Activated CD4-positive, alpha-beta T cell treated with anti-CD3 and anti-CD28 coated beads for 36 hours (primary cell): ENCODE data around the gene COTL1. TPM values are rescaled to one million over a fixed set of nuclear protein-coding genes. Genes with fewer than 3 reads are reported as not detected.

Experiments used
- ATAC-seq: fragments of 200-7000 bp; cut with Tn5 transposase; one replicate; pipeline ENCODE4 v1.10.0; 2021; ENCODE audit warnings: mild to moderate bottlenecking, moderate library complexity
- CTCF ChIA-PET: fragments of 350-600 bp; sonication (Branson Sonifier 250); formaldehyde crosslinking; loops from one replicate; lab custom pipeline; 2021; ENCODE audit warnings: antibody characterized with exemption; lab: Charles Lee
- POLR2A ChIA-PET: fragments of 350-600 bp; sonication (Branson Sonifier 250); formaldehyde crosslinking; loops from one replicate; lab custom pipeline; 2021; ENCODE audit warnings: antibody characterized with exemption, inconsistent platforms; lab: Charles Lee
- DNase-seq: peaks from one replicate; pipeline ENCODE4 v3.0.0-alpha.2; 2020
- H3K27ac Mint-ChIP-seq: one replicate; pipeline ENCODE4 v1.8.0; 2021; ENCODE audit warnings: mixed read lengths
- H3K27me3 Mint-ChIP-seq: one replicate; pipeline ENCODE4 v1.8.0; 2021; ENCODE audit warnings: mixed read lengths
- H3K36me3 Mint-ChIP-seq: one replicate; pipeline ENCODE4 v1.8.0; 2021; ENCODE audit warnings: low read depth, mixed read lengths
- H3K4me1 Mint-ChIP-seq: one replicate; pipeline ENCODE4 v1.8.0; 2021; ENCODE audit warnings: mixed read lengths
- H3K4me3 Mint-ChIP-seq: one replicate; pipeline ENCODE4 v1.8.0; 2021; ENCODE audit warnings: mild to moderate bottlenecking, moderate library complexity, mixed read lengths
- H3K9me3 Mint-ChIP-seq: one replicate; pipeline ENCODE4 v1.8.0; 2021; ENCODE audit warnings: low read depth, mixed read lengths
- intact Hi-C, 2 experiments: fragments of 100-400 bp; cut with DNase I in 1 of 2; cut with micrococcal nuclease in 1 of 2; formaldehyde crosslinking; loops; one replicate each; pipeline versions ENCODE4 v1.14.2 to v1.15.1; 2022 to 2024; cut with DNase I, micrococcal nuclease
- total RNA-seq, 2 experiments: library from RNA; stranded (reverse); gene quantifications; one replicate each; pipeline ENCODE4 v1.2.3, GENCODE V29; 2021

COTL1 gene
- total RNA-seq, 2 experiments from 2014 or later, result 353 to 384 TPM

DNA sequence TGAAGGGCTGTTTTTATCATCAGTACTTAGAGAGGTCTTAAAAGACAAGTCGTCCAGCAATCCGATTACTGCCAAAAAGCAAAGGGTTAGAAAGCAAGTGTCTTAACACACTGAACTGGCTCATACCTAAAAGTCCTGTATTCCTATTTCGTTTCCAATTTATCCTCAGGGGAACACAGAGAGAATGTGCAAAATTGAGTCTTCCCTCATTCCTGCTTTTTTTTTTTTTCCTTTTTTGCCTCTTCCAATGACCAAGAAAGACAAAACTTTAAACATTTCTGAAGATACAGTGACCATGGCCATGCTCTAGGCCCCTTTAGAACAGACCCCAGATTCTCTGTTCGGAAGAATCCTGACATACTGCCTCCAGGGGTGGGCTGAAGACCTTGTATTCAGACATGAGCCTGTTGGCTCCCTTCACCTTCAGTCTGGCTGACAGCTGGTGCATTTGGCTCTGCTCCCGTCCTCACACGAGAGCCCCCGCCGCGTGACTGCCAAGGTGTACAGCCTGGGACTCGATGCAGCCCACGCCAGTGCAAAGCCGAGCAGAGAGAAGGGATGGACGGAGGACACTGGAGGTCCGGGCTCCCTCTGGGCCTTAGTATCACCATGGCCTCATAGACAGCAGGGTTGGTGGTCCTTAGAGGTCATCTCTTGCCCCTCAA is 47.0 kb downstream of the COTL1 start:
- Mint-ChIP-seq H3K36me3 (peaks cover 66% of the 10 kb centered on the region), H3K9me3 (peaks cover 10% of the 10 kb centered on the region), H3K4me3 (no peak overlapping the region), H3K27me3 (no peaks in the 10 kb centered on the region), H3K27ac (no peak overlapping the region), H3K4me1 (peaks cover 9% of the 10 kb centered on the region)
- CTCF ChIA-PET, result no interaction called here
- DNase-seq, result no peak
- no peak for ATAC-seq
- POLR2A ChIA-PET, result no interaction called here
- intact Hi-C loops, result no loop called here

DNA sequence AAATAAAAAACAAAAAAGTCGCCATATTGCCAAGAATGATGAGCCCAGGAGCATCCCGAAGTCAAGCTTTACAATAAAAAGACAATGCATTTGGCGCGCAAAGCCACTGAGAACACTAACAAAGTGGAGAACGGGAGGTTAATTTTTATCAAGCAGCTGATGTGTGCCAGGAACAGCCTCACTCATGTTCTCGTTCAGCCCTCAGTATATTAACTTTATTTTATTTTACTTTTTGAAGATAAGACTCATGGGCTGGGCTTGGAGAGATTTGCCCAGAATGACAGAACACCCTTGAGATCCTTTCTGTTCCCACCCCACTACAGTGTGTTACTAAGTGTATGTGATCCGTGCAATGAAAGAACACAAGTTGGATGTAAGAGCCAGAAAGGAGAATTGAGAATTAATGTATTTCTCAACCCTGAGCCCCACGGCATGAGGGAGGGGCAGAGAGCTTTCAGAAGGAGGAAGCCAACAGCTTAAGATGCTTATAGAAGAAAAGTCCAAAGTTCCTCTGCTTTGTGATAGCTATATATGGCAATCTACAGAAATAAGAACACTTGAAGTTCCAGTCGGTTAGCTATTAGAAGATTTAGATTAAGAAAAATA is 48.4 kb downstream of the COTL1 start:
- Mint-ChIP-seq H3K4me3 (no peak overlapping the region), H3K27ac (no peak overlapping the region)
- no peak for ATAC-seq

GRCh38 chr16:84568066-84568465 is 49.8 kb downstream of the COTL1 start:
- H3K27me3 Mint-ChIP-seq, result no peaks in the 10 kb centered on the region
- H3K27ac Mint-ChIP-seq, result peak overlapping the region; percentile 45
- H3K4me3 Mint-ChIP-seq, result no peak overlapping the region
- H3K36me3 Mint-ChIP-seq, result peaks cover 73% of the 10 kb centered on the region
- intact Hi-C loops, result no loop called here
- CTCF ChIA-PET, result interaction anchor here (0.5 to 1.4 kb wide), 4 partner anchors 16 to 498 kb away, joined by 3 to 5 read pairs (median 3); no protein-coding TSS in a partner anchor
- peaks cover 10% of the 10 kb centered on the region for H3K9me3 Mint-ChIP-seq
- ATAC-seq (no peak), DNase-seq (no peak)
- POLR2A ChIA-PET, result no interaction called here
- peaks cover 9% of the 10 kb centered on the region for H3K4me1 Mint-ChIP-seq

More for the DNA sequence above, 48.4 kb downstream of the COTL1 start:
- ChIA-PET CTCF (interaction anchor here (0.7 to 1.4 kb wide), 3 partner anchors 12 to 52 kb away, joined by 4 to 9 read pairs (median 4); no protein-coding TSS in a partner anchor), POLR2A (no interaction called here)
- no peak for DNase-seq
- no peaks in the 10 kb centered on the region for H3K27me3 Mint-ChIP-seq
- peaks cover 10% of the 10 kb centered on the region for H3K9me3 Mint-ChIP-seq
- H3K36me3 Mint-ChIP-seq, result peaks cover 73% of the 10 kb centered on the region
- intact Hi-C loops, result no loop called here
- H3K4me1 Mint-ChIP-seq, result peaks cover 9% of the 10 kb centered on the region

DNA sequence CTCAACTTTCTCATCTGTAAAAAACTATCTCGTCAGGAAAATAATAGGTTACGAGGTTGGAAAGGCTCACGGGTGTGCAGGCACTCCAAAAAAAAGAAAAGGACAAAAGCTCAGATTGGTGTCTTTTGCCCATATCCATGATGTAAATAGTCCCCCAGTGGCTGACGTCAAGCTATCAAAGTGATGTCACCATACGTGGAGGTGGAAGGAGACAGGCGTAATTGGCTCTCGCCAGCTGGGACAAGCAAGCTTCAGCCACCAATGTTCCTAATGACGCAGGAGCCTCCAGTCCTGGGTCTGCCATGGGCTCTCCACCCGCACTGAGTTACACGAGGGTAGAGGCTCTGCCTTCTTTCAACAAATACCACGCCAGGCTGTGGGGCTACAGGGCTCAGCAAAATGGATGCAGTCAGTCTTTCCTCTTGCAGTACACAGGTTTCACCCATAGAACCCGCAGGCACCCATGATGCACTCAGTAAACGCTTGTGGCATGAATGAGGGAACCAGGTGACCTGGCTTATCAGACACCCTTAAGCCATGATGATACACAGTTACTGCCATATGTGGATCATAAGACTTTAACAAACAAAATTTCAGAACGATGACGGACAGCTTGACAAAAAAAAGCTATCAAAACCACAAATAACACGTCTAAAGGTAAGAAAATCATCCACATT is 50.5 kb downstream of the COTL1 start:
- intact Hi-C loops, result no loop called here
- Mint-ChIP-seq H3K4me1 (peaks cover 9% of the 10 kb centered on the region), H3K36me3 (peaks cover 68% of the 10 kb centered on the region), H3K27me3 (no peaks in the 10 kb centered on the region), H3K4me3 (no peak overlapping the region), H3K9me3 (peaks cover 10% of the 10 kb centered on the region), H3K27ac (peak overlapping the region; percentile 19)
- no peak for DNase-seq
- peak; percentile 69 for ATAC-seq
- ChIA-PET POLR2A (no interaction called here), CTCF (interaction anchor here (0.6 to 1.4 kb wide), 4 partner anchors 16 to 497 kb away, joined by 3 to 5 read pairs (median 3); no protein-coding TSS in a partner anchor)

DNA sequence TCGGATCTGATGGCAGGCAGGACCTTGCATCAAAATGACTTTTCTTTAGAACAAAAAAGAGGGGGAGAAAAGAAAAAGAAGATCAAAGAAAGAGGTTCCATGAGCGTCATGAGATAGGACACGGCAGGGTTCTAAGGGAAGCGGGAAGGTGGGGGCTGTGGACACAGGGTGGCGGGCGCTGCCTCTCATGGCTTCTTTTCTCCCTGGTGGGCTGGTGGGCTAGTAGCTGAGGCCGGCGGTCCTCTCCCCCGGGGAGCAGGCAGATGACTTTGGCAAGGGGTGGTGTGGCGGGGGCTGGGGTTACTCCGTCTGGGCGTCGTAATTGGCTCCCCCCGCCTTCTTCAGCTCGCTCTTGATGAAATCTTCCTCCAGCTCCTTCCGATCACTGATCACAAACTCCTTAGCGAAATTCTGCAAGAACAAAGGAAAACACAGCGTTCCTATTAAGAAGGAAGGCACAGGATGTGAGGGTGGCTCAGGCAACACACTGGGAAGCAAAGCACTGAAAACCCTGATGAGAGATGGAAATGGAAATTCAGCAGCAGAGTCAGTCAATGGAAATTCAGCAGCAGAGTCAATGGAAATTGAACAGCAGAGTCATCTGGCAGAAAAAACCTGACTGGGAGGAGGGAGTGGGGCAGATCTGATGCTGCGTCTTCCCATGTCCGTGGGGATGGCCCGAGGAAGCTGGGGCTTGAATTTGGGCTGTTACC is 51.2 kb downstream of the COTL1 start:
- no peak overlapping the region for H3K27ac Mint-ChIP-seq
- ATAC-seq, result no peak
- H3K36me3 Mint-ChIP-seq, result peaks cover 62% of the 10 kb centered on the region
- peaks cover 10% of the 10 kb centered on the region for H3K9me3 Mint-ChIP-seq
- intact Hi-C loops, result no loop called here
- H3K4me1 Mint-ChIP-seq, result peaks cover 9% of the 10 kb centered on the region
- no peak for DNase-seq
- H3K4me3 Mint-ChIP-seq, result no peak overlapping the region
- no peaks in the 10 kb centered on the region for H3K27me3 Mint-ChIP-seq
- ChIA-PET POLR2A (interaction anchor here (0.6 kb wide), 1 partner anchor 49 kb away, joined by 4 read pairs; no protein-coding TSS in a partner anchor), CTCF (interaction anchor here (0.6 to 1.4 kb wide), 3 partner anchors 15 to 1813 kb away, joined by 3 read pairs; no protein-coding TSS in a partner anchor)

- H3K36me3 Mint-ChIP-seq, result peaks cover 54% of the 10 kb centered on the region
- intact Hi-C loops, result no loop called here
- peak overlapping the region; percentile 15 for H3K27ac Mint-ChIP-seq
- ChIA-PET POLR2A (interaction anchor here (0.6 kb wide), 1 partner anchor 48 kb away, joined by 4 read pairs; no protein-coding TSS in a partner anchor), CTCF (interaction anchor here (0.6 to 0.9 kb wide), 3 partner anchors 14 to 1814 kb away, joined by 3 to 4 read pairs (median 3); no protein-coding TSS in a partner anchor)
- H3K9me3 Mint-ChIP-seq, result peaks cover 9% of the 10 kb centered on the region
- H3K4me1 Mint-ChIP-seq, result peaks cover 9% of the 10 kb centered on the region
- no peaks in the 10 kb centered on the region for H3K27me3 Mint-ChIP-seq
- no peak overlapping the region for H3K4me3 Mint-ChIP-seq
- no peak for ATAC-seq
- DNase-seq, result no peak
Observed at GRCh38 chr16:84565669-84566495, 52.0 kb downstream of the COTL1 start.

GRCh38 chr16:84563786-84564420 is 54.0 kb downstream of the COTL1 start:
- H3K36me3 Mint-ChIP-seq, result peaks cover 39% of the 10 kb centered on the region
- ATAC-seq (no peak), DNase-seq (no peak)

GRCh38 chr16:84563064-84563715 is 54.7 kb downstream of the COTL1 start:
- ChIA-PET CTCF (interaction anchor here (0.6 to 0.9 kb wide), 4 partner anchors 23 to 1259 kb away, joined by 3 to 4 read pairs (median 3); no protein-coding TSS in a partner anchor), POLR2A (no interaction called here)
- H3K27ac Mint-ChIP-seq, result no peak overlapping the region
- DNase-seq (no peak), ATAC-seq (no peak)
- no peak overlapping the region for H3K4me3 Mint-ChIP-seq
- peaks cover 4% of the 10 kb centered on the region for H3K4me1 Mint-ChIP-seq
- intact Hi-C loops, result no loop called here
- H3K9me3 Mint-ChIP-seq, result no peaks in the 10 kb centered on the region
- H3K27me3 Mint-ChIP-seq, result no peaks in the 10 kb centered on the region
- H3K36me3 Mint-ChIP-seq, result peaks cover 33% of the 10 kb centered on the region

More at GRCh38 chr16:84563786-84564420, 54.0 kb downstream of the COTL1 start:
- ChIA-PET CTCF (interaction anchor here (0.6 to 0.9 kb wide), 2 partner anchors 24 to 1259 kb away, joined by 3 to 4 read pairs; no protein-coding TSS in a partner anchor), POLR2A (no interaction called here)
- peaks cover 9% of the 10 kb centered on the region for H3K4me1 Mint-ChIP-seq
- no peak overlapping the region for H3K27ac Mint-ChIP-seq
- H3K4me3 Mint-ChIP-seq, result no peak overlapping the region
- intact Hi-C loops, result no loop called here
- no peaks in the 10 kb centered on the region for H3K27me3 Mint-ChIP-seq
- H3K9me3 Mint-ChIP-seq, result no peaks in the 10 kb centered on the region

GRCh38 chr16:84562174-84562815 is 55.6 kb downstream of the COTL1 start:
- POLR2A ChIA-PET, result no interaction called here
- H3K36me3 Mint-ChIP-seq, result peaks cover 28% of the 10 kb centered on the region
- H3K4me3 Mint-ChIP-seq, result no peak overlapping the region
- ATAC-seq (no peak), DNase-seq (no peak)
- no peaks in the 10 kb centered on the region for H3K27me3 Mint-ChIP-seq
- no peak overlapping the region for H3K27ac Mint-ChIP-seq
- no peaks in the 10 kb centered on the region for H3K9me3 Mint-ChIP-seq
- CTCF ChIA-PET, result interaction anchor here (0.8 kb wide), 1 partner anchor 23 kb away, joined by 3 read pairs; no protein-coding TSS in a partner anchor
- H3K4me1 Mint-ChIP-seq, result no peaks in the 10 kb centered on the region
- intact Hi-C loops, result no loop called here
